Esophagus squamous epithelium (tissue), 4 donors: ENCODE data around the gene RHOU.

ENCODE experiments used
- POLR2A ChIP-seq, 4 donors: fragments of 450-650 bp; IDR thresholded peaks; one replicate each; pipeline ENCODE4 v1.6.1; 2017; ENCODE audit warnings: antibody characterized with exemption in 4 of 4, mild to moderate bottlenecking in 4 of 4, moderate library complexity in 3 of 4
- TF ChIP-seq, protein P1 (sequence below), 6 experiments: fragments of 450-650 bp in 4 of 6; fragments of 200-600 bp in 2 of 6; sonication (generic) in 2 of 6; IDR thresholded peaks; one replicate each; pipeline ENCODE4 v1.5.1; 2016 to 2019; ENCODE audit warnings: antibody characterized with exemption in 6 of 6, mild to moderate bottlenecking in 4 of 6, moderate library complexity in 4 of 6

- TF ChIP-seq POLR2A (IDR thresholded peaks at IDR 0.05) = no peak
- TF ChIP-seq, protein P1, sequence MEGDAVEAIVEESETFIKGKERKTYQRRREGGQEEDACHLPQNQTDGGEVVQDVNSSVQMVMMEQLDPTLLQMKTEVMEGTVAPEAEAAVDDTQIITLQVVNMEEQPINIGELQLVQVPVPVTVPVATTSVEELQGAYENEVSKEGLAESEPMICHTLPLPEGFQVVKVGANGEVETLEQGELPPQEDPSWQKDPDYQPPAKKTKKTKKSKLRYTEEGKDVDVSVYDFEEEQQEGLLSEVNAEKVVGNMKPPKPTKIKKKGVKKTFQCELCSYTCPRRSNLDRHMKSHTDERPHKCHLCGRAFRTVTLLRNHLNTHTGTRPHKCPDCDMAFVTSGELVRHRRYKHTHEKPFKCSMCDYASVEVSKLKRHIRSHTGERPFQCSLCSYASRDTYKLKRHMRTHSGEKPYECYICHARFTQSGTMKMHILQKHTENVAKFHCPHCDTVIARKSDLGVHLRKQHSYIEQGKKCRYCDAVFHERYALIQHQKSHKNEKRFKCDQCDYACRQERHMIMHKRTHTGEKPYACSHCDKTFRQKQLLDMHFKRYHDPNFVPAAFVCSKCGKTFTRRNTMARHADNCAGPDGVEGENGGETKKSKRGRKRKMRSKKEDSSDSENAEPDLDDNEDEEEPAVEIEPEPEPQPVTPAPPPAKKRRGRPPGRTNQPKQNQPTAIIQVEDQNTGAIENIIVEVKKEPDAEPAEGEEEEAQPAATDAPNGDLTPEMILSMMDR (IDR thresholded peaks at IDR 0.05) = no peak
These were observed 750 bp downstream of the RHOU start for GRCh38 chr1:228735871-228736586.
